T follicular helper cell (primary cell): ENCODE data around the gene GRPEL2.
A peak's percentile ranks its signal among the peaks of the same experiment; 100 is the strongest.

Source experiments
- DNase-seq: peaks from one replicate; pipeline ENCODE4 v3.0.0-alpha.2; 2020; ENCODE audit warnings: low read depth
- total RNA-seq, 2 experiments: gene quantifications; one replicate each; lab custom pipeline; 2026; lab: John Stamatoyannopoulos, UW

GRPEL2 gene
- total RNA-seq = 71.2 to 89.4 reads per million in 2 experiments

- peak; percentile 69 for DNase-seq
These were observed at the start of gene GRPEL2 for GRCh38 chr5:149345147-149345891. Gene GRPEL2, plus strand, starts transcription at chr5:149345499. Its CDS starts 41 bp downstream, at chr5:149345540.

GRCh38 chr5:149297340-149298025 lies 47.8 kb upstream of the GRPEL2 start:
- no peak for DNase-seq

GRCh38 chr5:149298163-149298562 lies 47.1 kb upstream of the GRPEL2 start:
- no peak for DNase-seq

- DNase-seq = no peak
These were observed 46.4 kb upstream of the GRPEL2 start for GRCh38 chr5:149298842-149299404.

- DNase-seq = no peak
These were observed 45.7 kb upstream of the GRPEL2 start for GRCh38 chr5:149299451-149300054.

- DNase-seq = no peak
These were observed 44.9 kb upstream of the GRPEL2 start for GRCh38 chr5:149300441-149300840.

- no peak for DNase-seq
These were observed 44.1 kb upstream of the GRPEL2 start for GRCh38 chr5:149301049-149301743.

GRCh38 chr5:149301744-149302380 lies 43.4 kb upstream of the GRPEL2 start:
- DNase-seq = no peak

GRCh38 chr5:149302641-149303040 lies 42.7 kb upstream of the GRPEL2 start:
- DNase-seq = no peak

- DNase-seq = no peak
These were observed 42.1 kb upstream of the GRPEL2 start for GRCh38 chr5:149303210-149303609.

- DNase-seq = no peak
These were observed 40.9 kb upstream of the GRPEL2 start for GRCh38 chr5:149304195-149305078.

GRCh38 chr5:149309354-149309753 lies 35.9 kb upstream of the GRPEL2 start:
- DNase-seq = no peak

GRCh38 chr5:149310488-149310887 lies 34.8 kb upstream of the GRPEL2 start:
- DNase-seq = no peak

GRCh38 chr5:149310947-149311658 lies 34.2 kb upstream of the GRPEL2 start:
- DNase-seq = no peak

- no peak for DNase-seq
These were observed 32.0 kb upstream of the GRPEL2 start for GRCh38 chr5:149313151-149313841.

GRCh38 chr5:149314571-149315111 lies 30.7 kb upstream of the GRPEL2 start:
- DNase-seq = no peak

GRCh38 chr5:149315753-149316152 lies 29.5 kb upstream of the GRPEL2 start:
- DNase-seq = no peak

- peak; percentile 9 for DNase-seq
These were observed 27.8 kb upstream of the GRPEL2 start for GRCh38 chr5:149317281-149318048.
